Osteocyte (in vitro differentiated cells): ENCODE data around the gene HOMER1. TPM values are rescaled to one million over a fixed set of nuclear protein-coding genes. Genes with fewer than 3 reads are reported as not detected.

Experiments
- DNase-seq: peaks from one replicate; pipeline ENCODE4 v3.0.0; 2021; ENCODE audit warnings: mixed read lengths; ENCODE audit not compliant: unreplicated experiment; ENCODE audit errors: extremely low spot score
- H3K27ac Mint-ChIP-seq: one replicate; pipeline ENCODE4 v1.8.0; 2021; ENCODE audit warnings: mild to moderate bottlenecking, mixed read lengths; ENCODE audit not compliant: unreplicated experiment
- H3K27me3 Mint-ChIP-seq: one replicate; pipeline ENCODE4 v1.8.0; 2021; ENCODE audit warnings: mixed read lengths; ENCODE audit not compliant: unreplicated experiment
- H3K36me3 Mint-ChIP-seq: one replicate; pipeline ENCODE4 v1.8.0; 2021; ENCODE audit warnings: mixed read lengths; ENCODE audit not compliant: unreplicated experiment
- H3K4me1 Mint-ChIP-seq: one replicate; pipeline ENCODE4 v1.8.0; 2021; ENCODE audit warnings: mixed read lengths; ENCODE audit not compliant: unreplicated experiment
- H3K4me3 Mint-ChIP-seq: one replicate; pipeline ENCODE4 v1.8.0; 2021; ENCODE audit warnings: mild to moderate bottlenecking, moderate library complexity, mixed read lengths; ENCODE audit not compliant: unreplicated experiment
- H3K9me3 Mint-ChIP-seq: one replicate; pipeline ENCODE4 v1.8.0; 2021; ENCODE audit warnings: mixed read lengths; ENCODE audit not compliant: unreplicated experiment
- total RNA-seq: library from RNA; stranded (reverse); gene quantifications from 2 replicates; pipeline ENCODE4 v1.2.1, GENCODE V29; 2021
- TF ChIP-seq, protein P1 (sequence below): fragments of 200-600 bp; sonication (generic); IDR thresholded peaks from 2 replicates; pipeline ENCODE4 v1.5.0; 2021; ENCODE audit warnings: antibody characterized with exemption, mild to moderate bottlenecking, moderate library complexity

HOMER1 gene
- total RNA-seq, 1 donor from 2014 or later = 7.2 TPM

DNA sequence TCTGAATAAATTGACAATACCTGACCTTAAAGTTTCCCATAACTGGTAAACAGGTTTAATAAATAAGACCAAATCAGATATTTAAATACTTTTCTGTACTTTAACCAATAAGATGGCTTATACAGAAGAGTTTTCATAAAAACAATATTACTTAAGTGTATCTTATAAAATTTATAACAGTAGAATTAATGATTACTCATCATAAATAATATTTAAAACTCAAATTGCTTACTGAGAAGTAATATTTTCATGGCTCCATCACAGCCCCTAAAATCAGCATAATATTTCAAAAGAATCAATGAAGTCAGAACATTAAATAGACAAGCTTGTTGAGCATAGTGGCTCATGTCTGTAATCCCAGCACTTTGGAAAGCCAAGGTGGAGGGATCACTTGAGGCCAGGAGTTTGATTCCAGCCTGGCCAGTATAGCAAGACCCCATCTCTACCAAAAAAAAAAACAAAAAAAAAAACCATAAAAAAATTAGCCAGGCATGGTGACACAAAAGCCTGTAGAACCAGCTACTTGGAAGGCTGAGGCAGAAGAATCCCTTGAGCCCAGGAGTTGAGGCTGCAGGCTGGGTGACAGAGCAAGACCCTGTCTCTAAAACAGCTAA lies 23.5 kb downstream of the HOMER1 start:
- H3K9me3 Mint-ChIP-seq = peaks cover 3% of the 10 kb centered on the region
- H3K4me3 Mint-ChIP-seq = no peak overlapping the region
- H3K27me3 Mint-ChIP-seq = no peaks in the 10 kb centered on the region
- H3K27ac Mint-ChIP-seq = no peak overlapping the region
- TF ChIP-seq, protein P1, sequence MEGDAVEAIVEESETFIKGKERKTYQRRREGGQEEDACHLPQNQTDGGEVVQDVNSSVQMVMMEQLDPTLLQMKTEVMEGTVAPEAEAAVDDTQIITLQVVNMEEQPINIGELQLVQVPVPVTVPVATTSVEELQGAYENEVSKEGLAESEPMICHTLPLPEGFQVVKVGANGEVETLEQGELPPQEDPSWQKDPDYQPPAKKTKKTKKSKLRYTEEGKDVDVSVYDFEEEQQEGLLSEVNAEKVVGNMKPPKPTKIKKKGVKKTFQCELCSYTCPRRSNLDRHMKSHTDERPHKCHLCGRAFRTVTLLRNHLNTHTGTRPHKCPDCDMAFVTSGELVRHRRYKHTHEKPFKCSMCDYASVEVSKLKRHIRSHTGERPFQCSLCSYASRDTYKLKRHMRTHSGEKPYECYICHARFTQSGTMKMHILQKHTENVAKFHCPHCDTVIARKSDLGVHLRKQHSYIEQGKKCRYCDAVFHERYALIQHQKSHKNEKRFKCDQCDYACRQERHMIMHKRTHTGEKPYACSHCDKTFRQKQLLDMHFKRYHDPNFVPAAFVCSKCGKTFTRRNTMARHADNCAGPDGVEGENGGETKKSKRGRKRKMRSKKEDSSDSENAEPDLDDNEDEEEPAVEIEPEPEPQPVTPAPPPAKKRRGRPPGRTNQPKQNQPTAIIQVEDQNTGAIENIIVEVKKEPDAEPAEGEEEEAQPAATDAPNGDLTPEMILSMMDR = no peak
- no peaks in the 10 kb centered on the region for H3K36me3 Mint-ChIP-seq
- peaks cover 3% of the 10 kb centered on the region for H3K4me1 Mint-ChIP-seq
- DNase-seq = no peak

DNA sequence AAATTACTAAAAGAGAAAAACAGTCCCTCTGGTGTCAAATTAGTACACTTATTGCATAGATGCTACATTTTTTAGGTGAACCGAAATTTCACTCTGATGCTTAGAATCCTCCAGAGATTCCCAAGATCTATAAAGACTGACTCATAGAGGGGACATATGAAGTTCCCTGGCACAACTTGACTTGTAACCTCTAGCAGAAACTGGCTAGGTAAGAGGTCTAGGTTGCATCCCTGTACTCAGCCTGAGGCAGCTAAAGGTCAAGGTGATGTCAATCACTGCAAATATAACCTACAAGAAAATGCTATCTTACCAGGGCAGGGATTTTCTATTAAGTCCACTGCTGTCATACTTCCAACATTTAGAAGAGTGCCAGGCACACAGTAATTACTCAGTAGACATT lies 24.2 kb downstream of the HOMER1 start:
- peaks cover 3% of the 10 kb centered on the region for H3K9me3 Mint-ChIP-seq

DNA sequence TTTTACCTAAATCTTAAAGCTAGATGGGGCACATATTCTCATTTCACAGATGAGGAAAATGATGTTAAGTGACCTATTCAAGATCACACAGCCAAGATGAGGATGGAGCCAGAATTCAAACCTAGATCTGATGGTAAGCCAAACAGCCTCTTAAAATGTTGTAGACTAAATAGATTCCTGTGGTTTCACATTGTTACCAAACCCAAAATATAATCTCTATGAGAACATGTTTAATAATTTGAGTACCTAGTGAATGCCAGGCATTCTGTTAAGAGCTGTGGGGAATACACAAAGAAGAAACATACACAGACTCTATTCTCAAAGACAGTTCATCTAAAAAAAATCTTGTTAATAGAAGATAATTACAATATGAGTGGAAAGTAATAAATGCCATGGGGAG lies 25.2 kb downstream of the HOMER1 start:
- Mint-ChIP-seq H3K27me3 (no peaks in the 10 kb centered on the region), H3K36me3 (no peaks in the 10 kb centered on the region), H3K27ac (no peak overlapping the region)

More for the DNA sequence above, 24.2 kb downstream of the HOMER1 start:
- no peaks in the 10 kb centered on the region for H3K27me3 Mint-ChIP-seq
- no peak for DNase-seq
- H3K4me3 Mint-ChIP-seq = no peak overlapping the region
- H3K4me1 Mint-ChIP-seq = peaks cover 3% of the 10 kb centered on the region
- no peak overlapping the region for H3K27ac Mint-ChIP-seq
- TF ChIP-seq, protein P1 = no peak
- no peaks in the 10 kb centered on the region for H3K36me3 Mint-ChIP-seq

GRCh38 chr5:79488058-79488457 lies 25.9 kb downstream of the HOMER1 start:
- H3K4me1 Mint-ChIP-seq = peaks cover 2% of the 10 kb centered on the region

More for the DNA sequence above, 25.2 kb downstream of the HOMER1 start:
- H3K9me3 Mint-ChIP-seq = peaks cover 3% of the 10 kb centered on the region
- H3K4me3 Mint-ChIP-seq = no peak overlapping the region
- no peak for DNase-seq
- H3K4me1 Mint-ChIP-seq = peaks cover 3% of the 10 kb centered on the region
- TF ChIP-seq, protein P1 = no peak

GRCh38 chr5:79487251-79487650 lies 26.7 kb downstream of the HOMER1 start:
- Mint-ChIP-seq H3K4me1 (peaks cover 2% of the 10 kb centered on the region), H3K4me3 (no peak overlapping the region), H3K27me3 (no peaks in the 10 kb centered on the region), H3K36me3 (no peaks in the 10 kb centered on the region), H3K27ac (no peak overlapping the region), H3K9me3 (no peaks in the 10 kb centered on the region)
- no peak for DNase-seq
- TF ChIP-seq, protein P1 = no peak

More at GRCh38 chr5:79488058-79488457, 25.9 kb downstream of the HOMER1 start:
- no peak for DNase-seq
- no peak overlapping the region for H3K4me3 Mint-ChIP-seq
- TF ChIP-seq, protein P1 = no peak
- no peak overlapping the region for H3K27ac Mint-ChIP-seq
- no peaks in the 10 kb centered on the region for H3K27me3 Mint-ChIP-seq
- H3K9me3 Mint-ChIP-seq = no peaks in the 10 kb centered on the region
- no peaks in the 10 kb centered on the region for H3K36me3 Mint-ChIP-seq
